Endothelial cell of hepatic sinusoid (primary cell): ENCODE data around the gene PRLR.
"Not testable (repeated sequence)": the region's sequence is repeated elsewhere in the genome, so short reads cannot be mapped to it uniquely, and the experiment has no call there.

Source experiments
- in situ Hi-C: cut with HindIII; loops from 2 replicates; pipeline ENCODE4 v1.10.0; 2017; ENCODE audit warnings: low sequenced_read_pairs

Gene PRLR

GRCh38 chr5:35230038-35230611 is at the start of gene PRLR:
TSS of gene PRLR (minus strand) at chr5:35230487. CDS start at chr5:35089620, 140,867 bp downstream.
- in situ Hi-C loops: no loop called here

DNA sequence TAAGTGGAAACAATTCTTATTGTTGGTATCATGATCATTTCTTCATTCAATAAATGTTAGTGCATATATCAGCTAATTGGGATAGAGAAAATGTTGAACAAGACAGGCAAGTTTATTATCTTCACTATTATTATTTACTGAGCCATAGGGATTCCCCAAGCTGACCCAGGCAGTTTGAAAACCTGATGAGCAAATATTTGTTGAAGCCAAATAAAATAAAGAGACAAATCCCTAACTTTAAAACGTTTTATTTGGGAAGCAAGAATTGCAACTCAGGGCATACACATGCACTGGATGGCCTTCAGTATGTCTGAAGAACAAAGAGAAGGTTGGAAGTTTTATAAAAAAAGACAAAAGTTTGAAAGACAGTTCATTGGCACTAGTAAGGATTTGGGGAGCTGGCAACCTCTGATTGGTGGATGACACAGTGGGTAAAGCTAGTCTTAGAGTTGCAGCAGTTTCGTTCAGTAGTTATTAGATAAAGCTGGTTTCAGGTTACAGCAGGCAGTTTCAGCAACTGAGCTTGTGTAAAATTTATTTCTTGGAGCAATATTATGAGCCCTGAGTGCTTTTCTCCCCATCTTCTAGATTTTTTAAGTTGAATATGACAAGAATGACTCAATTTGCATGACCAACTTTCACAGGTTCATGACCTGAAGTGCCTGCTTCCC is 44.7 kb upstream of the PRLR start:
- in situ Hi-C loops: no loop called here

DNA sequence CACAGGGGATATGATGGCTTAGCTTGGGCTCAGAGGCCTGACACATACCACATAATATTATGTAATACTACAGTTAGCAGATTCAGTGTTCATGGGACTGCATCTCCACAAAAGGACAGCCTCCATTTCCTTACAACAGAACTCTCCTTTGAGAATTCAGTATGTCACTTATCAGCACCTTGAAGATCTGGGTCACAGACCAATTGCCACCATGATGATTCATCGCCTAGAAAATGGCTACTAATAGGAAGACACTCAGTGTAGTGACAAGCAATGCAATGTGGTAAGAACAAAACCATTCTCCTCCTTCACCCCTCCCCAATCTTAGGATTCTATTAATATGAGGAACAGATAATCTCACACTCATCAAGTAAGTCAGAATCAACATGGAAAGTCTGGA is 38.7 kb upstream of the PRLR start:
- in situ Hi-C loops: no loop called here

- in situ Hi-C loops: no loop called here
These were observed 36.0 kb upstream of the PRLR start for GRCh38 chr5:35266276-35266675.

DNA sequence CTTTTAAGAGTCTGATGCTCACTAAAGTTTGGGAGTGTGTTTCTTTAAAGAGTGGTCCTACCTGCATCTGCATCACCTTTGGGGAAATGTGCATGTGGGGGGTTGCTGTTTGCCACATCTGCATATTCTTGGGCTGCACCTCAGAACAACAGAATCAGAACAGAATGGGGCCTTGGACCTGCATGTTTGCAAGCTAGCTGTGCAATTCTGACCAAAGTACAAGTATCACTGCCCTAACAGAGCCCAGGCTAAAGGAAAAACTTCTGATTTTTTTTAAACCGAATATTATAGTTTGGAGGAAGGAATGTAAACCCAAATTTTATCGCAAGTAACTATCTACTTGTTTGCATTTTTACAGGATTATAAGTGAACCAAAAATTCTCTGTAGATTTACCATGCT is 34.2 kb upstream of the PRLR start:
- in situ Hi-C loops: no loop called here

DNA sequence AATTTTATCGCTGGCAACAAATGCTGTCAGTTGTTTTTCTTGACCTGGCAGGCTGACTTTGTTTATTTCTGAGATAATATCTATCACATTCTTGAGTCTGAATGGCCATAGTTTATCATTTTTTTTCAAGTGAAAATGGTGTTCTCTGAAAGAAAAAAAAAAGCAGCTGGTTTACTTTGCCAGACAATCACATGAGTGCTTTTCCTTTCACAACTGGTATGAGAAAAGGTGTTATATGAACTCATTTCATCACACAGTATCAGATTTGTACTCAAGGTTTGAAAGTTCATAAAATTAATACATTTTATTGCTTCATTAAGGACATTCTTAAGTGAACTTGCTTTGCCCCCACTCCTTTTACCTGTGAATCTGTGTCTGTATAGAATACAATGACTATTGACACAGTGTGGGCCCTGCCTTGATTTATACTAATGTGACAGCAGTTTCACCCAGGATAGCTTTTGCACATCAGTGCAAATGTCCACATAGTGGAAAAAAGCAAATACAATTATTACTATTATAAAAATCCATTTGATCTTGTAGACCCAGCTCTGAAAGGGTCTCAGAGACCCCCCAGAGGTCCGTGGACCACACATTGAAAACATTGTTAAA is 33.1 kb upstream of the PRLR start:
- in situ Hi-C loops: no loop called here

- in situ Hi-C loops: no loop called here
These were observed 23.3 kb upstream of the PRLR start for GRCh38 chr5:35253582-35253981.

GRCh38 chr5:35252963-35253362 is 22.7 kb upstream of the PRLR start:
- in situ Hi-C loops: no loop called here

DNA sequence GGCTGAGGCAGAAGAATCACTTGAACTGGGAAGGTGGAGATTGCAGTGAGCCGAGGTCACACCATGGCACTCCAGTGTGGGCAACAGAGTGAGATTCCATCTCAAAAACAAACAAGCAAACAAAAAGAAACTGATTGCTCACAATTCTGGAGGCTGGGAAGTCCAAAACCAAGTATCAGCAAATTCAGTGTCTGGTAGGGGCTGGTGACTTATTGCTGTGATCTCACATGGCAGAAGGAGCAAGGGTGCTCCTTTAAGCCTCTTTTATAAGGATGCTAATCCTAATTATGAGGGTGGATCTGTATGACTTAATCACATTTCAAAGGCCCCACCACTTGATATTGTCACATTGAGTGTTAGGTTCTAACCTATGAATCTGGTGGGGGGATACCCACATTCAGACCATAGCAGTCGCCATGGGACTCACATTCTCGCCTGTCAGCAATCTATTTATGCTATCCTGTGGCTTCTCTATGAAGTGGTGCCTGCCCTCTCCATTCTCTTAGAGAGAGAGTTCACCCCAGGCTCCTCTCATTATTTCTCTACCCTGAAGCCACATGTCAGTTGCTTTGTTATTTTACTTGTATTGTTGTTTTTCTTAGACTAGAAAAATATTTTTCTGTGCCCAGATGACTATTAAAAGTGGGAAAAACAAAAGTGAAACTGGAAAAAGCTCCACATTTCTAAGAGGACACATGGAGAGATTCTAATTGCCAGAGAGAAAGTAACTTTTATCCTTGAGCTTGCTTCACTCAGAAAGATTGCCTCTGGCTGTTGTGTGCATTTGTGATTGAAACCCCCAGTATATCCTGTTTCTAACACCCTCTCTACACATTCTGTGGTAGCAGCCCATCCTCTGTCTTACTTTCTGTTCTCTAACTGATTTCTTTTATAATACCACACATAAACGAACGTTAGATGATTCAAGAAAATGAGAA is 18.8 kb upstream of the PRLR start:
- in situ Hi-C loops: no loop called here

DNA sequence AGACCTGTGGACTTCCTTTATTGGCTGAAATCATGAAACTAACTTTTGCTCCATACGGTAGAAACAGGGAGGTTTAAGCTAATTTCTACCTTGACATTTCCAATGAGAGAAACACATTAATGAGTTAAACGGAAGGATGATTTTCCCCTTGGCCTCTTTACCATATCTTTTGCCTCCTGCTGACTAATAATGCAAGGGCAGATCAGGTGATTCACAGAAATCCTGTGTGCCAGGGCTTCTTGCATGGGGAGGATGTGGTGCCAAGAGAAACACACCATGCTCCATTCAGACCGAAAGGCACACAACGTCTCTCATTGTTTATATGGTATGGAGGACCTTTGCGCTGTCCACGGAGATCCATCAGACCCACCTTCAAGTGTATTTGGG is 17.4 kb upstream of the PRLR start:
- in situ Hi-C loops: no loop called here

DNA sequence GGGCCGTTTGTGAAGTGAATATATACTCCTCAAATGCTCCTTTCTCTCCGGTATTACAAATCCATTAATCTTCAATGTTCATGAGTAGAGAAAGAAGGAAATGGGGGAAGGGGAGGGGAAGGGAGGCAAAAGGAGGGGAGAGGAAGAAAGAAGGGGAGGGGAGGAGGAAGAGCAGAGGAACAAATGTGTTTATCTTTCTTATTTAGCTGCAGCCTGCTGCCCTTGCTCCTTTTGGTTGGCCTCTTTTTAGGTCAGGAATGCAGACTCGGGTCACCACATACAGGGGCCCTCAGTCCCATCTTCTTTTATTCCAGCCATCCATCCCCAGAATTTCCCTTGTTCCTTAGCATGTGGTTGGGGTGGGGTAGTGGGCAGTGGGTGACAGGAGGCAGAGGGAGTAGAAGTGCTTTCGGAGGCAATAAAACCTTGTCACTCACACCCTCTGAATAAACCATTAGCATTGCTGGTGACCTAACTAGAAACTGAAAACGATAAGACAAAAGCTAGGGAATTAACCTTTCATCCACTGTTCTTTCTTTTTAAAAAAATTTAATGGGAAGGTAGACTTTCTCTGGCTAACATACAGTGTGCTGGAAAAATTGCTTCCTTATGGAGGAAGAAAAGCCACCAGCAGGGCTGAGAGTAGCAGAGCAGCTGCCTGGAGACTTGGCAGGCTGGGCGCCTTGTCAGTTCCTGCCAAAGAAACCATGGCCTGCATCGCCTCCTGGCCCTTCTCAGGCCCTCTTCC is 16.8 kb upstream of the PRLR start:
- in situ Hi-C loops: no loop called here

- in situ Hi-C loops: no loop called here
These were observed 16.1 kb upstream of the PRLR start for GRCh38 chr5:35246411-35246810.

- in situ Hi-C loops: not testable (repeated sequence)
These were observed 15.1 kb upstream of the PRLR start for GRCh38 chr5:35245371-35245770.

DNA sequence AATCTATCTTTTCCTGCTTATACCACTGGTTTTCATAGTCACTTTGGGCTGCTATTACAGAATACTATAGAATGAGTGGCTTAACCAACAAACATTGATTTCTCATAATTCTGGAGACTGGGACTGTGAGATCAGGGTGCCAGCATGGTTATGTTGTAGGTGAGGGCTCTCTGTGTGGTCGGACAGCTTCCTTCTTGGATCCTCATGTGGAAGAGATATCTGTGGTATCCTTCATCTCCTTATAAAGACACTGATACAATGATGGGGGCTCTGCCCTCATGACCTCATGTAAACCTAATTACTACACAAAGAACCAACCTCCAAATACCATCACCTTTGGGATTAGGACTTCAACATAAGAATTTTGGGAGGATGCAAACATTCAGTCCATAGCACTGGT is 13.9 kb upstream of the PRLR start:
- in situ Hi-C loops: no loop called here

- in situ Hi-C loops: no loop called here
These were observed 12.5 kb upstream of the PRLR start for GRCh38 chr5:35242702-35243258.

GRCh38 chr5:35240892-35241291 is 10.6 kb upstream of the PRLR start:
- in situ Hi-C loops: no loop called here

DNA sequence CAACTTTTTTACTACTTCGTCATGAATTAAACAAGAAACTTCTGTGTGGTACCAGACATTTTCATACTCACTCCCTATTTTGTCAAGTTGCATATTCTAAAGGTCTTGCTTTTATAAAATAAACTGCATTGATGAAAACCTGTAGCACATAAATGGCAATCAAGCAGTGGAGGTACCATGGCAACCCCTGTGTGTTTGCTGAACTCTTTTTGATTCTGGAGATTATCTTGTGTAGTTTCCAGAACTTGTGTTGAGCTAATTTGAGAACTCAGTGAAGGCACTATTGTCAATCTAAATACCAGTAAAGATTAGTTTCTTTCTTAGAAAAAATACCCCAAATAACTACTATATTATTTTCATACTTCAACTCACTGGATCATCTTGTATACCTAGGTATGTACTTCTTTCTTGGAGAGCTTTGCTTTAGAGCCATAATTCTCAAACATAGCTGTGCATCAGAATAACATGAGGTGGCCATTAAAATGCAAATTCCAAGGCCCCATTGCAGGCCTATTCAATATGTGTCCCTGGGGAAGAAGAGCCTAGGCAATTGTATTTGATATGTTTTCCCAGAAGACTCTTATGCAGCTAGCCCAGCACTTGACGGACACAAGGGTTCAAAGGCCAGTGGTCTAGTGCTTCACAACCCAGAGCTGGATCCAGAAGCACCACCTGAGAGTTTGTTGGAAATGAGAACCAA is 9.8 kb upstream of the PRLR start:
- in situ Hi-C loops: no loop called here

GRCh38 chr5:35239476-35239875 is 9.2 kb upstream of the PRLR start:
- in situ Hi-C loops: no loop called here

GRCh38 chr5:35237580-35238376 is 7.5 kb upstream of the PRLR start:
- in situ Hi-C loops: no loop called here
